Activated CD4-positive, CD25-positive, alpha-beta regulatory T cell treated with anti-CD3 and anti-CD28 coated beads, Interleukin-2, amount 50 U/mL, for 16 hours (primary cell): ENCODE results near the gene CHMP1A.

ENCODE experiments used
- DNase-seq: peaks from one replicate; pipeline ENCODE4 v3.0.0-alpha.2; 2020; ENCODE audit warnings: low read depth, low spot score

The CHMP1A gene

GRCh38 chr16:89624777-89625761 is 32.4 kb downstream of the CHMP1A start:
- no peak for DNase-seq

DNA sequence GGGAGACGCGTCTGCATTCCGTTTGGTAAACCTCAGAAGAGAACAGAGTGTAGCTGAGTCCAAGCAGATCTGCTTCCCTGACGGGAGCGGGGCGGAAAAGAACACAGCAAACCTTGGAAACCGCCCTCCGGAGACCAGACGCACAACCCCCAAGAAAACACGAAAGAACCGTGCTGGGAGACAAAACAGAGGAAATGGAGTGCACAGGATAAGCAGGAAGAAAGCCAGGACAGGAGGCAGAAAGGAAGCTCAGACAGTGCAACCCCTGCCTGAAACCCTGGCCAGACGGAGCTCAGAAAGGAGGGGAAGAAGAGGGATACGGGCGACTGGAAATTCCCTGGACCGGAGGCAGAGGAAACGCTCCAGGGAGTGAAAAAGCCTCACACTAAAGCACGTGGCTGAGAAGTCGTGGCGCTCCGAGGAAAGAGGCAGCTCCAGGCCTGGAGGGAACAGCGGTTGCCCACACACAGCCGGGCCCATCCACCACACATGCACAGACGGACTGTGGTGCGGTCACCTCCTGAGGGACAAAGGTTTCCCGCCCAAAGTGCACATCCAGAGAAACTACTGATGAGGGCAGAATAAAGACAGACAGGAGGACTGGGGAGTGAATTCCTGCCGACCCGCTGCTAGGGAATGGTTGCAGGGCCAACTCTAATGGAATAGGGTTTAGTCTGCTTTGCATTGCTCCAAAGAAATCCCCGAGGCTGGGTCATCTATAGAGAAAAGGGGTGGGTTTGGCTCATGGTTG is 33.8 kb downstream of the CHMP1A start:
- no peak for DNase-seq

GRCh38 chr16:89621698-89622409 is 35.7 kb downstream of the CHMP1A start:
- DNase-seq: no peak

DNA sequence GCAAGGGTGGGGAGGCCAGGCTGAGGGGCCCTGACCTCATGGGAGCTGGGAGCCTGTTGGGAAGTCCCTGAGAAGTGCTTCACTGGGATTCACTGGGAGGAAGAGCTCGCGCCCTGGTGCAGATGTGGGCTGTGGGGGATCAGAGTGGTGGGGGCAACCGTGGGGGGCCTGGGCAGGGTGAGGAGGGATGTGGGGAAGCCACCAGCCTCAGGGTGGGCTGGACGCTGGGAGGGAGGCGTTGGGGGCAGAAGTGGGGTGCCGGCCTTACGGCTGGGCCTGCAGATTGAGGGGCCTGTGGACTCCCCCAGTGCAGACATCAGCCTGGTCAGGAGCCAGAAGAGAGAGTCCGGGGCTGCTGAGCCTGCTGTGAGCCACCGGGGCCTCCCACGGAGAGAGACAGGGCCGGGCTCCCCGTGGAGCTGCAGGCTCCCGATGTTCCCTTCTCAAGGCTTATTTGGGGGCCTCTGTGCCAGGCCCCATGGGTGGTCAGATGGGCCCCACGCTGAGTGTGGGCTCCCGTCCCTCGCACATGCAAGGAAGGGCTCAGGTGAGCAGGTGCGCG is 36.3 kb downstream of the CHMP1A start:
- DNase-seq: no peak

DNA sequence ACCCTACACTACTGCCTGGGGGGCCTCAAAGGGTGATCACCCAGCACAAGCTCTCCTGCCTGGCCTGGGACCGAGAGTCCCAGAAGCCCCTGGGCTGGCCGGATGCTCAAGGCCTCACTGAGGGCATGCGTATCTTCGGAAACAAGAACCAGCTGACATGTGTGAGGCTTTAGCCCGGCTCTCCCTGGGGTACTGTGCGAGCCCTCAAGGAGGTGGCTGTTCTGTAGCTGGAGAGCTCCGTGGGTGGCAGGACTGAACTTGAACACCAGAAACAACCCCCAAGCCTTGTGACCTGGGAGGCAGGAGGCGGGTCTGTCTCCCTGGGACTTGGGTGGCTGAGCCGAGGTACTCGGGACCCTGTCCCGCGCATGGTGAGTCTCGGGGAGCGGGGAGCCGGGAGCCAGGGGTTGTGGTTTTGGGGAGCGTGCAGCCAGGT is 37.1 kb downstream of the CHMP1A start:
- DNase-seq: no peak

GRCh38 chr16:89619840-89620239 is 37.7 kb downstream of the CHMP1A start:
- no peak for DNase-seq

DNA sequence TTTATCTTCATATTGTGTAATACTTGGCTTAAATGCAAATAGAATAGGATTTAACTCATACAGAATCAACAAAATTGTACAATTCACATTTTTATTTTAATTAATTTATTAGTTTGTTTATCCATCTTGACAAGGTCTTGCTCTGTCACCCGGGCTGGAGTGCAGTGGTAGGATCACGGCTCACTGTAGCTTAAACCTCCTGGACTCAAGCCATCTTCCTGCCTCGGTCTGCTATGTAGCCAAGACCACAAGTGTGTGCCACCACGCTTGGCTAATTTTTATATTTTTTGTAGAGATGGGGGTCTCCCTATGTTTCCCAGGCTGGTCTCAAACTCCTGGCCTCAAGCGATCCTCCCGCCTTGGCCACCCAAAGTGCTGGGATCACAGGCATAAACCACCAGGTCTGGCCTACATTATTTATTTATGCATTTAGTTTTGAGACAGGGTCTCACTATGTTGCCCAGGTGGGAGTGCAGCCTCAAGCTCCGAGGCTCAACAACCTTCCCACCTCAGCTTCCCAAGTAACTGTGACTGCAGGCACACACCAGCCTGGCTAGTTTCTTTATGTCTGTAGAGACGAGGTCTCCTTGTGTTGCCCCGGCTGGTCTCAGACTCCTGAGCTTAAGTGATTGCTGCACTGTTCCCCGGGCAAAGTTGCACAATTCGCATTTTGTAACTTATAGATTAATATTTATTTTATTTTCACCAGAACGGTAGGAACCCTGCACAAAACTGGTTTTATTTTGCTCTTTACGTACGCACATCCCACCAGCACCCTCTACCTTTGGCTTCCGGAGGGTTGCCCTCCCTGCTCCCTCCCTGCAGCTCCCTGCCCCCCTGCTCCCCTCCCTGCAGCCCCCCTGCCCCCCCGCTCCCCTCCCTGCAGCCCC is 39.2 kb downstream of the CHMP1A start:
- no peak for DNase-seq

GRCh38 chr16:89617036-89617435 is 40.5 kb downstream of the CHMP1A start:
- DNase-seq: no peak

DNA sequence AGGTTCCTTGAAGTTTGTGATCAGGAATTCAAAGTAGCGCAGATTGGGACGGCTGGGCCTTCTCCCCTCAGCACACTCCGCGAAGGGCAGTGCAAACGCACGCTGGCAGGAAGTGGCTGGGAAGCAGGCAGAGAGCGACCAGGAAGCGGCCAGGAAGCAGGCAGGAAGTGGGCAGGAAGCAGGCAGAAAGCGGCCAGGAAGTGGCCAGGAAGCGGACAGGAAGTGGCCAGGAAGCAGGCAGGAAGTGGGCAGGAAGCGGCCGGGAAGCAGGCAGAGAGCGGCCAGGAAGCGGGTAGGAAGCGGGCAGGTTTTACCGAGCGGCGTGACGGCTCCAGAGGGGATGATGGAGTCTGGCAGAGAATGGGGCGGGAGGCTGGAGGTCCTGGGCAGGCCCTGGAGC is 40.9 kb downstream of the CHMP1A start:
- DNase-seq: no peak

DNA sequence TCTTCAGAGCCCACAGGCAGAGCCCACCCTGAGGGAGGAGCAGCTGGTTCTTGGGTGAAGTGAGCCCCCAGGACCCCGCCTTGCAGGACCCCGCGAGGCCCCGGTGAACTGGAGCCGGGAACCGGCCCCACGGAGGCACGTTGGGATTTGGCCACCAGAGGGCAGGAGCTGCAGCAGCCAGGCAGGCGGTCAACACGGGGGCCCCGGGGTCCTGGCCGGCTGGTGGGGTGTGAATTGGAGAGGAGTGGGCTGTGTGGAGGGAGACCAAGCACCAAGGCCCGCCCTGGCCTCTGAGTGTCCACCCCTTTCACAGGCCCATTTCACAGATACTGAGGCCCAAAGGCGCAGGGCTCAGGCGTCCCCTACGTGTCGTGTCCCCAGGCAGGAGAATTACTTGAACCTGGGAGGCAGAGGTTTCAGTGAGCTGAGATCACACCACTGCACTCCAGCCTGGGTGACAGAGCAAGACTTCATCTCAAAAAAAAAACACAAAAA is 41.9 kb downstream of the CHMP1A start:
- DNase-seq: no peak

DNA sequence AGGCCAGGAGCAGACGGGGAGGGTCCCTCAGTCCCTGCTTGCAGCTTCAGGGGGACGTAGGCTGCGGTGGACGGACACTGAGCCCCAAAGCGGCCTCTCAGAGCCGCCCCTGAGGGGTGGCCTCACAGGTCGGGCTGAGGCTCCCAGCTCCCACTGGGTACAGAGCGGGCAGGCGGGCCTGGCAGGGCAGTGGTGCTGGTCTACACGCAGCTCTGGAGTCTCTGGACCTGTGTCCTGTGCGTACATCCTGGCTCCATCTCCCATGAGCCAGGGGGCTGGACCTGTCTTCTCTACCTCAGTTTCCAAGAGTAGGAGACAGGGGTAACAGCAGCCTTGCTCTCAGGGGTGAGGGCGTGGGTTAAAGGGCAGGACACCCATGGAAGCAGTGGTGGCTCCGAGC is 42.3 kb downstream of the CHMP1A start:
- no peak for DNase-seq

DNA sequence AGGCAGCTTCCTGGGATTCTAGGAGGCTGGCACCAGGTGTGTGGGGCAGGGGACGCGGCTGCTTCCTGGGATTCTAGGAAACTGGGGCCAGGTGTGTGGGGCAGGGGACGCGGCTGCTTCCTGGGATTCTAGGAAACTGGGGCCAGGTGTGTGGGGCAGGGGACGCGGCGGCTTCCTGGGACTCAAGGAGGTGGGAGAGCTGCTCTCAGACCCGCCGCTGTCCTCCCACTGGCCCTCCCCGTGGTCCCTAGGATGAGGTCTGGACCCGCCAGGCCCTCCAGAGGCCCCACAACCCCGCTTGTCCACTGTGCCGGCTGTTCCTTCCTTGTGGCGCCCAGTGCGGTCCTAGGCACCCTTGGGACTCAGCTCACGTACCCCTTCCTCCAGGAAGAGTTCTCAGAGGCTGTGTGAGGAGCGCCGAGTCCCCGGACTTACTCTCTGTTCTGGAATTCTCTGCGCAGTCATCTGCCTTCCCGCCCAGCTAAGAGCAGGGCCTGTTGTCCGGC is 43.5 kb downstream of the CHMP1A start:
- DNase-seq: no peak

DNA sequence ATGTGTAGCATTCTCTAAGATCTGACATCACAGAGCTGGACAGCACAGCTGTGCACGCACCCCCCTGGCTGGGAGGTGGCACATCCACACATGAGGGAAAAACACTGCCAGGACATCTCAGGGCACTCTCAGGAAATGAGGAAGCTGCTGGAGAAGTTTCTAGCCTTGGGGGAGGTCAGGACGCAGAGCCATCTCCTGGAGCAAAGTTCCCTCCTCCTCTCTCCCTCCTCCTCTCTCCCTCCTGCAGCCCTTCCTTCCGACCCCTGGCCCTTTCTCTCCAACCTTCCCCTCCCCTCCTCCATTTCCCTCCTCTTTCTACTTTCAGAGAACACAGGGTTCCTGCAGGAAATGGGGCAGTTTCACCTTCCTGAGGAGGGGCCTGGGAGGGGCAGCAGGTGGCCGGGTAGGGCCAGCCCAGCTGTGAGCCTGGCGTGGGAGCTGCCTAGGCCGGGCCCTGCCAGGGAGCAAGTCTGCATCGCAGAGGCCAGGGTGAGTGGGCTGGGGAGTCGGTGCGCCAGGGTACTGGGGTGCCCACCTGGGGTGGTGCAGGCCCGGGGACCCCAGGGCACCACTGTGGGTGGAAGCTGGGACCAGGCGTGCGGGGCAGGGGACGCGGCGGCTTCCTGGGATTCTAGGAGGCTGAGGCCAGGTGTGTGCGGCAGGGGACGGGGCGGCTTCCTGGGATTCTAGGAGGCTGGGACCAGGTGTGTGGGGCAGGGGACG is 44.1 kb downstream of the CHMP1A start, which contains the start of gene DPEP1:
TSS of gene DPEP1 (plus strand) at position 412 of the 723 bp plus-strand sequence. CDS start 16,769 bp downstream, outside the sequence.
- no peak for DNase-seq

DNA sequence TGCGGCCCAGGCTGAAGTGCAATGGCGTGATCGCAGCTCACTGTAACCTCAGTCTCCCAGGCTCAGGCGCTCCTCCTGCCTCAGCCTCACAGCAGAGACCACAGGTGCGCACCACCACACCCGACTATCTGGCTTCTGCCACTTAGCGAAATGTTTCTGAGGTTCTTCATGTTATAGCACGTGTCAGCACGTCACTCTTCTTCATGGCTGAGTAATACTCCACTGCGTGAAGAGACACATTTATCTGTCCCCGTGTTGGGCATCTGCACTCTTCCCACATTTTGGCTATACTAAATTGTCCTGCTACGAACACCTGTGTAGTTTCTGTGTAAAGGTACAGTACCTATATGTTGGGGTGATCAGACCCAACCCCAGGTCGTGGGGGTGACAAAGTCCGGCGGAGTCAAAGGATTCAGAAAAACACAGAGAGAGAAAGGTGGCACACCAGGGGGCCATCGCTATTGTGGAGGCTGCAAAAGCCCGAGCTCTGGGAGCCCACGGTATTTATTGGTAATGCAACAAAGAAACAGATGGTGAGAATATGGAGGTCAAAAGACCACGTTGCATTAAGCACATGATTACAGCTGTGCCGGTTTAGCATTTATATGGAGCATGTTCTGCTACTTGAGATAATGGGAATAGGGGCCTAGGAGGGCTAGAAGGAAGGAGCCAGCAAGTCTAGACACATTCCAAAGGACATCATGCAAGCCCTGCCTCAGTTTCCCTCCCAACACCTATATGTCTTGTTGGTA is 44.9 kb downstream of the CHMP1A start:
- no peak for DNase-seq

- DNase-seq: no peak
Measured at GRCh38 chr16:89610108-89610453, 47.4 kb downstream of the CHMP1A start.

DNA sequence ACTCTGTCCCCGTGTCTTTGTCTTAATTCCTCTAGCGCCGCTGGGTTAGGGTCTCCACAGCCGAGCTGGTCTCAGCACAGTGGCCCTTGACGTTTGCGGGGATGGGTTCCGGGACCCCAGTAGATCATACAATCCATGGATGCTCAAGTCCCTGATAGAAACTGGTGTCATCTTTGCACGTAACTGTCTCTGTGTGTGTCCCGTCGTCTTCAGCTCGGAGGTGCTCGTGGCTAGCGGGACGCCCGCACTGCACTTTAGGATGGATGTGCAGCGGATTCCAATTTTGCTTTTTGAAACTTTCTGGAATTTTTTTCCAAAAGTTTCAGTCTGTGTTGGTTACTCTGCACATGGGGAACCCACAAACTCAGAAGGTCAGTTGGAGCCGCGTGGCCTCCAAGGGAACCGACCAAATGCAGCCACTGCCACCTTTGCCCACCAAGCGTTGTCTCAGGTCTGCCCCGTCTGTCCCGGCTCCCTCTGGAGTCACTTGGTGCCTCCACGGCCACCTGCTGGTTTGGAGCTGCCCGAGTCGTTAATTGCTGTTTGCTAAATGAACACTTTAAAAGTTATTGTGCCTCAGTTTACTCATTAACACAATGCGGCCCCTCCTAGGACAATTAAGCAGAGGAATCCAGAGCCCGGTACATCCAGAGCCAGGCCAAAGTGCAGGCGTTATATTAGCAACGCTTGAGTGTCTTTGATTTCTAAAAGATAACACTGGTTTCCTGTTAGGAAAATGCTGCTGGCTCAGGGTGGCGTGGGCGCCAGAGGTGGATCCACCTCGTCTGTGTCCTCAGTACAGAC is 49.4 kb downstream of the CHMP1A start:
- DNase-seq: no peak

- no peak for DNase-seq
Measured at GRCh38 chr16:89607453-89607852, 50.1 kb downstream of the CHMP1A start.

DNA sequence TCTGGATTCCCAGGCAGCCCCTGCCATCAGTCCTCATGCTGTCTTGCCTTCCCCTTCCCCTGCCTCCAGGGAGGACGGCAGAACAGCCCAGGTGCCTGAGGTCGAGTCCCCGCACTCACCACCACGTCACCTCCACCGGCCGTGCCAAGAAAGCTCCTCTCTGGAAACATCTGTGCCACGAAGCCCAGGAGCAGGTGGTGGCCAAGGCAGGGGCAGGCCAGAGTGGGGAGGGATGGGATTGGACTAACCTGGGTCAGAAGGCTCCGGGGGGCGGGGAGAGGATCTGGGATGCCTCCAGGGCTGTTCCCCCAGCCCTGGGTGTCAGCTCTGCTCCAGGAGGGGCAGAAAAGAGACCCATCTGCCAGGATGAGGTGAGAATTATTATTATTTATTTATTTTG is 51.5 kb downstream of the CHMP1A start:
- DNase-seq: no peak
